ENCODE measurements around the gene LRP5.

GRCh38 chr11:68329536-68329935, 17.1 kb downstream of the LRP5 start:
- TF ChIP-seq CTCF (IDR thresholded peaks at IDR 0.05), result no peak
- TF ChIP-seq POLR2A (IDR thresholded peaks at IDR 0.05), result no peak

All from thyroid gland (tissue), 4 donors.